Aorta (tissue), 5 donors: ENCODE results near the gene MRLN. TPM values are rescaled to one million over a fixed set of nuclear protein-coding genes. Genes with fewer than 3 reads are reported as not detected.
"Not testable (repeated sequence)": the region's sequence is repeated elsewhere in the genome, so short reads cannot be mapped to it uniquely, and the experiment has no call there.

Experiments used
- ATAC-seq: fragments of 200-7000 bp; cut with Tn5 transposase; one replicate; pipeline ENCODE4 v1.9.1; 2022; ENCODE audit warnings: moderate library complexity; ENCODE audit not compliant: low FRiP score
- DNase-seq, 2 donors: peaks; one replicate each; pipeline ENCODE4 v3.0.0-alpha.2; 2020
- H3K27ac ChIP-seq, 2 donors: one replicate each; pipeline ENCODE4 v1.5.1; 2013; ENCODE audit warnings: low read length in 2 of 2, mild to moderate bottlenecking in 2 of 2, moderate library complexity in 2 of 2, control low read depth in 1 of 2, inconsistent platforms in 1 of 2, low read depth in 1 of 2
- H3K27me3 ChIP-seq, 2 donors: one replicate each; pipeline ENCODE4 v1.6.1; 2013; ENCODE audit warnings: control low read depth in 1 of 2, low read length in 1 of 2, mild to moderate bottlenecking in 1 of 2, moderate library complexity in 1 of 2; ENCODE audit not compliant: insufficient read depth in 2 of 2, control insufficient read depth in 1 of 2
- H3K36me3 ChIP-seq, 2 donors: one replicate each; pipeline ENCODE4 v1.6.1; 2013; ENCODE audit warnings: control low read depth in 1 of 2, low read length in 1 of 2, mild to moderate bottlenecking in 1 of 2; ENCODE audit not compliant: insufficient read depth in 2 of 2, control insufficient read depth in 1 of 2
- H3K4me1 ChIP-seq, 2 donors: one replicate each; pipeline ENCODE4 v1.6.1; 2013; ENCODE audit warnings: low read length in 2 of 2, control low read depth in 1 of 2, mild to moderate bottlenecking in 1 of 2, moderate library complexity in 1 of 2; ENCODE audit not compliant: insufficient read depth in 2 of 2, control insufficient read depth in 1 of 2
- H3K4me3 ChIP-seq, 2 donors: one replicate each; pipeline ENCODE4 v1.5.1; 2013; ENCODE audit warnings: low read length in 2 of 2, control low read depth in 1 of 2, mild to moderate bottlenecking in 1 of 2
- H3K9me3 ChIP-seq: one replicate; pipeline ENCODE4 v1.6.1; 2013; ENCODE audit warnings: mild to moderate bottlenecking, low read length; ENCODE audit not compliant: control insufficient read depth
- whole genome bisulfite sequencing, 2 donors: extraction: QIAGEN DNeasy Blood & Tissue Kit; methylation state at CpG; one replicate each; pipeline ENCODE4 v1.1.7; 2013; 5-methylcytosine and 5-hydroxymethylcytosine counted together
- intact Hi-C, 2 donors: fragments of 100-400 bp; cut with DNase I; formaldehyde crosslinking; loops; one replicate each; pipeline versions ENCODE4 v1.14.2 to v1.15.0; 2022
- polyA plus RNA-seq, 2 donors: library from polyadenylated mRNA; stranded (reverse); fragments of 200-250 nt; gene quantifications; one replicate each; pipeline ENCODE4 v1.2.3, GENCODE V29; 2013
- total RNA-seq, 2 donors: library from RNA; stranded (reverse); fragmentation: NEBNext Ultra II Directional; extraction: Animal tissue kit (Norgen Biotek cat#: 25700); gene quantifications; one replicate each; pipeline ENCODE4 v1.2.1, GENCODE V29; 2021
- donor health status: healthy with polysubstance abuse.
- donor health status: Bipolar disorder and iron deficiency.
- donor health status: DM: no; HTN: no; CAD: no.
- donor health status: DM: no; HTN: no; CAD: no.
- donor health status: DM: yes; HTN: yes; CAD: no.

The MRLN gene
- total and polyA plus RNA-seq, 4 donors: 0.65 TPM; not detected in 3

DNA sequence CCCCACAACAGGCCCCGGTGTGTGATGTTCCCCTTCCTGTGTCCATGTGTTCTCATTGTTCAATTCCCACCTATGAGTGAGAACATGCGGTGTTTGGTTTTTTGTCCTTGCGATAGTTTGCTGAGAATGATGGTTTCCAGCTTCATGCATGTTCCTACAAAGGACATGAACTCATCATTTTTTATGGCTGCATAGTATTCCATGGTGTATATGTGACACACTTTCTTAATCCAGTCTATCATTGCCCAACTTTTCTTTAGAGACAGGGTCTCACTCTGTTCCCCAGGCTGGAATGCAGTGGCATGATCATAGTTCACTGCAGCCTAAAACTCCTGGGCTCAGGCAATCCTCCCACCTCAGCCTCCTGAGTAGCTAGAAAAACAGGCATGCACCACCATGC lies 32.2 kb upstream of the MRLN start:
- intact Hi-C loops, DNase-seq, H3K4me1 ChIP-seq, H3K36me3 ChIP-seq, H3K27ac ChIP-seq, H3K27me3 ChIP-seq, H3K9me3 ChIP-seq, ATAC-seq, H3K4me3 ChIP-seq: not testable (repeated sequence)
- WGBS, 2 donors: 100% methylated on average over 2 of the region's 3 CpGs

GRCh38 chr10:59781511-59781910 lies 28.3 kb upstream of the MRLN start:
- no peaks in the 10 kb centered on the region for H3K9me3 ChIP-seq
- intact Hi-C loops: no loop called here
- no peaks in the 10 kb centered on the region for H3K27me3 ChIP-seq
- no peaks in the 10 kb centered on the region for H3K4me1 ChIP-seq
- DNase-seq (no peak), ATAC-seq (no peak)
- H3K36me3 ChIP-seq: no peaks in the 10 kb centered on the region
- 95% methylated on average over 8 of the region's 8 CpGs for WGBS, 2 donors
- no peak overlapping the region for H3K4me3 ChIP-seq
- H3K27ac ChIP-seq: no peak overlapping the region

- ATAC-seq (no peak), DNase-seq (no peak)
- H3K36me3 ChIP-seq: no peaks in the 10 kb centered on the region
- no peaks in the 10 kb centered on the region for H3K27me3 ChIP-seq
- H3K27ac ChIP-seq: no peak overlapping the region
- WGBS, 2 donors: 23 to 47% methylated on average over 6 of the region's 6 CpGs
- no peaks in the 10 kb centered on the region for H3K4me1 ChIP-seq
- H3K9me3 ChIP-seq: no peaks in the 10 kb centered on the region
- intact Hi-C loops: no loop called here
- H3K4me3 ChIP-seq: no peak overlapping the region
Observed at GRCh38 chr10:59779756-59780533, 26.7 kb upstream of the MRLN start.

DNA sequence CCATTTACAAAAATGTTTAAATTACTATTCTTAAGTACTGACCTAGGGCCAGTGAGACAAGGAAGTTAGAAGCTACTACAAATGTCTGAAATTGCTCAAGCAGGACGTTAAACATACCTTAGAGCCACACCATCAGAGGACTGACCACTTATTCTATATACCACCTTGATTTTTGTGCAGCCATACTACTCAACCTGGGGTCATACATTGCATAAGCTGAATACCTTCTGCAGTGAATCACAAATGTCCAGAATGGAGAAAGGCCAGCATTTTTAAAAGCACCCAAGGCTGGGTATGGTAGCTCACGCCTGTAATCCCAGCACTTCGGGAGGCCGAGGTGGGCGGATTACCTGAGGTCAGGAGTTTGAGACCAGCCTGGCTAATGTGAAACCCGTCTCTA lies 21.2 kb upstream of the MRLN start:
- Histone ChIP-seq H3K9me3 (no peaks in the 10 kb centered on the region), H3K36me3 (no peaks in the 10 kb centered on the region), H3K27me3 (no peaks in the 10 kb centered on the region), H3K4me3 (no peak overlapping the region), H3K4me1 (no peaks in the 10 kb centered on the region), H3K27ac (no peak overlapping the region)
- DNase-seq (no peak), ATAC-seq (no peak)
- intact Hi-C loops: no loop called here
- 96 to 98% methylated on average over 6 of the region's 6 CpGs for WGBS, 2 donors

- Histone ChIP-seq H3K9me3 (no peaks in the 10 kb centered on the region), H3K4me1 (no peaks in the 10 kb centered on the region), H3K27me3 (no peaks in the 10 kb centered on the region), H3K4me3 (no peak overlapping the region), H3K36me3 (no peaks in the 10 kb centered on the region), H3K27ac (no peak overlapping the region)
- no peak for DNase-seq
- intact Hi-C loops: no loop called here
- 95 to 100% methylated on average over 2 of the region's 2 CpGs for WGBS, 2 donors
- no peak for ATAC-seq
Observed at GRCh38 chr10:59773088-59773487, 19.8 kb upstream of the MRLN start.

DNA sequence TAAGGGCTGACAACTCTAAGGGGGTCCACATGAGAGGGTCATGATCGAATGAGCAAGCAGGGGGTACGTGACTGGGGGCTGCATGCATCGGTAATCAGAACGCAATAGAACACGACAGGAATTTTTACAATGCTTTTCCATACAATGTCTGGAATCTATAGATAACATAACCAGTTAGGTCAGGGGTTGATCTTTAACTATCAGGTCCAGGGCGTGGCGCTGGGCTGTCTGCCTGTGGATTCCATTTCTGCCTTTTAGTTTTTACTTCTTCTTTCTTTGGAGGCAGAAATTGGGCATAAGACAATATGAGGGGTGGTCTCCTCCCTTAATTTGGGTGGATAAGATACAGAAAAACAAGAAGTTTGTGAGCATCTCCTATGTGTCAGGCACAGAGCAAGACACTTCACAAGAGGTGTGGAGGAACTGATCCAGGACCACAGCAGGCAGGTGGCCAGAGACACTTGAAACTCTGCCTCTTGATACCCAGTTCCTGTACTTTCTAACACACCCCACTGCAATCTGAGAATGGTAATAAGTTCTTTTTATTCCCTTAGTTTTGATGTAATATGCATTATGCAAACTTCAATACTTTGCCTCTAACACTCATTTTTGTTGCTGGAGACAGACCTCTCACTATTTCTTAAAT lies 18.0 kb upstream of the MRLN start:
- no peak for DNase-seq
- Histone ChIP-seq H3K36me3 (no peaks in the 10 kb centered on the region), H3K4me3 (no peak overlapping the region), H3K9me3 (no peaks in the 10 kb centered on the region), H3K27ac (no peak overlapping the region), H3K27me3 (no peaks in the 10 kb centered on the region), H3K4me1 (no peaks in the 10 kb centered on the region)
- WGBS, 2 donors: 95 to 96% methylated on average over 7 of the region's 7 CpGs
- intact Hi-C loops: no loop called here
- no peak for ATAC-seq

GRCh38 chr10:59770689-59771088 lies 17.4 kb upstream of the MRLN start:
- Histone ChIP-seq H3K4me1 (no peaks in the 10 kb centered on the region), H3K27me3 (no peaks in the 10 kb centered on the region), H3K36me3 (no peaks in the 10 kb centered on the region), H3K27ac (no peak overlapping the region), H3K9me3 (no peaks in the 10 kb centered on the region), H3K4me3 (no peak overlapping the region)
- ATAC-seq (no peak), DNase-seq (no peak)
- WGBS, 2 donors: 98 to 99% methylated on average over 11 of the region's 11 CpGs
- intact Hi-C loops: no loop called here

- DNase-seq: no peak
- no peak for ATAC-seq
- no peaks in the 10 kb centered on the region for H3K4me1 ChIP-seq
- H3K27ac ChIP-seq: no peak overlapping the region
- H3K4me3 ChIP-seq: no peak overlapping the region
- H3K27me3 ChIP-seq: no peaks in the 10 kb centered on the region
- peaks cover 2% of the 10 kb centered on the region for H3K9me3 ChIP-seq
- intact Hi-C loops: no loop called here
- WGBS, 2 donors: 36 to 45% methylated on average over 2 of the region's 2 CpGs
- no peaks in the 10 kb centered on the region for H3K36me3 ChIP-seq
Observed at GRCh38 chr10:59762505-59762904, 9.2 kb upstream of the MRLN start.

DNA sequence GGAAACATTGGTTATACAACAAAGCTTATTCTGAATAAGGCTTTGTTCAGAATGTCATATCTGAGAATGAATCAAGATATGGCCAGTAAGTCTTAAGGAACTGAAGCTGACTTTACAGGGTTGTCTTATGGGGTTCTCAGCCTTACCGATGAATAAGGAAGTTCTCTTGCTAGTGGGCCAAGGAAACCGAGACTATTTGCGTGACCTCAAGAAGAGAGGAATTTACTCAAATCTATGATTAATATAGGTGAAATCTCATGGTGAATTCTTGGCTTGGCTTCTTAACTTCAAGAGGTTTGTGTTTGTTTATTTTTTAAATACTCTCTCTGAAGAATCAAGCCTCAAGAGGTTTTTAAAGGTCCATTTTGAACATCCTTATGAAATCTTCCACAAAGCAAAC lies 4.7 kb upstream of the MRLN start:
- WGBS, 2 donors: 54 to 70% methylated on average over 3 of the region's 3 CpGs
- intact Hi-C loops: no loop called here
- no peak overlapping the region for H3K4me3 ChIP-seq
- no peak overlapping the region for H3K27ac ChIP-seq
- no peaks in the 10 kb centered on the region for H3K4me1 ChIP-seq
- H3K27me3 ChIP-seq: no peaks in the 10 kb centered on the region
- H3K9me3 ChIP-seq: peaks cover 2% of the 10 kb centered on the region
- DNase-seq: no peak
- no peaks in the 10 kb centered on the region for H3K36me3 ChIP-seq
- no peak for ATAC-seq
